Jurkat, Clone E6-1 (cell line): ENCODE data around the gene CD209. TPM values are rescaled to one million over a fixed set of nuclear protein-coding genes. Genes with fewer than 3 reads are reported as not detected.
"Not testable (repeated sequence)": the region's sequence is repeated elsewhere in the genome, so short reads cannot be mapped to it uniquely, and the experiment has no call there.

Experiments
- DNase-seq: peaks from one replicate; pipeline ENCODE4 v3.0.0-alpha.2; 2011; ENCODE audit warnings: low read depth, low spot score
- H3K4me3 ChIP-seq: 2 replicates; pipeline ENCODE4 v1.5.1; 2011; ENCODE audit warnings: mild to moderate bottlenecking, low read length, control low read depth, moderate library complexity
- polyA plus RNA-seq: library from polyadenylated mRNA; unstranded; fragments of >200 nt; gene quantifications from one replicate; pipeline ENCODE4 v1.2.1, GENCODE V29; 2012; ENCODE audit warnings: missing spikeins; ENCODE audit not compliant: insufficient read length, insufficient read depth

Gene CD209
- not detected for polyA plus RNA-seq

- no peak within 1 kb of the TSS for H3K4me3 ChIP-seq
- DNase-seq: no peak
Measured at GRCh38 chr19:7746903-7747884, at the start of gene CD209. TSS of gene CD209 (minus strand) at chr19:7747534. CDS start at chr19:7747511, 23 bp downstream.

- no peak overlapping the region for H3K4me3 ChIP-seq
- no peak for DNase-seq
Measured at GRCh38 chr19:7795555-7796161, 48.3 kb upstream of the CD209 start.

- no peak overlapping the region for H3K4me3 ChIP-seq
- no peak for DNase-seq
Measured at GRCh38 chr19:7793493-7793892, 46.2 kb upstream of the CD209 start.

GRCh38 chr19:7792701-7793100 lies 45.4 kb upstream of the CD209 start:
- not testable (repeated sequence) for H3K4me3 ChIP-seq, DNase-seq

- no peak for DNase-seq
- no peak overlapping the region for H3K4me3 ChIP-seq
Measured at GRCh38 chr19:7792281-7792680, 44.9 kb upstream of the CD209 start.

- H3K4me3 ChIP-seq: no peak overlapping the region
- DNase-seq: no peak
Measured at GRCh38 chr19:7790416-7790815, 43.1 kb upstream of the CD209 start.

- H3K4me3 ChIP-seq: no peak overlapping the region
- no peak for DNase-seq
Measured at GRCh38 chr19:7789447-7789846, 42.1 kb upstream of the CD209 start.

- no peak overlapping the region for H3K4me3 ChIP-seq
- no peak for DNase-seq
Measured at GRCh38 chr19:7788933-7789323, 41.6 kb upstream of the CD209 start.

GRCh38 chr19:7788178-7788932 lies 41.0 kb upstream of the CD209 start:
- no peak overlapping the region for H3K4me3 ChIP-seq
- no peak for DNase-seq

- H3K4me3 ChIP-seq: no peak overlapping the region
- no peak for DNase-seq
Measured at GRCh38 chr19:7787602-7788177, 40.4 kb upstream of the CD209 start.

GRCh38 chr19:7787141-7787540 lies 39.8 kb upstream of the CD209 start:
- no peak for DNase-seq

GRCh38 chr19:7784856-7785255 lies 37.5 kb upstream of the CD209 start:
- H3K4me3 ChIP-seq: no peak overlapping the region
- no peak for DNase-seq

More at GRCh38 chr19:7787141-7787540, 39.8 kb upstream of the CD209 start:
- H3K4me3 ChIP-seq: no peak overlapping the region

GRCh38 chr19:7783991-7784423 lies 36.7 kb upstream of the CD209 start:
- H3K4me3 ChIP-seq: no peak overlapping the region
- no peak for DNase-seq

- DNase-seq: no peak
Measured at GRCh38 chr19:7781157-7781556, 33.8 kb upstream of the CD209 start.

GRCh38 chr19:7779631-7780486 lies 32.5 kb upstream of the CD209 start:
- DNase-seq: peak; percentile 80
- H3K4me3 ChIP-seq: no peak overlapping the region

More at GRCh38 chr19:7781157-7781556, 33.8 kb upstream of the CD209 start:
- no peak overlapping the region for H3K4me3 ChIP-seq

GRCh38 chr19:7778081-7778480 lies 30.7 kb upstream of the CD209 start:
- DNase-seq: no peak
- no peak overlapping the region for H3K4me3 ChIP-seq

- no peak overlapping the region for H3K4me3 ChIP-seq
- no peak for DNase-seq
Measured at GRCh38 chr19:7775761-7776160, 28.4 kb upstream of the CD209 start.

- no peak for DNase-seq
Measured at GRCh38 chr19:7773841-7774240, 26.5 kb upstream of the CD209 start.

More at GRCh38 chr19:7773841-7774240, 26.5 kb upstream of the CD209 start:
- H3K4me3 ChIP-seq: no peak overlapping the region
